NCI-H2081 treated with DMSO at 0.1 percent for 48 hours (cell line): ENCODE data around the gene FBXO34.

Experiments used
- DNase-seq: peaks from one replicate; lab custom pipeline; 2025; lab: John Stamatoyannopoulos, UW

Gene FBXO34

DNA sequence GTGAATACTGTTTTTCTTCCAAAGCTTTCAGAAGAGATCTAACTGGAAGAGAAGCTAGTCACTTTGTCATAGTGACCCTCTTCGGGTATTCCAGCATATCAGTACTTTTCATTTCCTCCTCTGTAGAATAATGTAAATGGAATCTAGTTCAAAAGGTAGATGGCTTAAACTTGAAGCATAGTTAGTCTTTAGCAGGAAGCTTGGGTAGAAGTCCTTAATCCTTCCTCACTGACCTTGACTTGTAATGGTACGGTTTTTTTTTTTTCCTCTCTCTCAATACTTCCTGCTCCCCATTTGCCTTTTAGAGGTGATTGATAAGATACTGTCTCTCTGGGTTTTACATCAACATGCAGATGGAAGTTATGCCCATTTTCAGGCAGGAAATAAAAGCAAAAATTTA lies 1.7 kb downstream of the FBXO34 start:
- no peak for DNase-seq

DNA sequence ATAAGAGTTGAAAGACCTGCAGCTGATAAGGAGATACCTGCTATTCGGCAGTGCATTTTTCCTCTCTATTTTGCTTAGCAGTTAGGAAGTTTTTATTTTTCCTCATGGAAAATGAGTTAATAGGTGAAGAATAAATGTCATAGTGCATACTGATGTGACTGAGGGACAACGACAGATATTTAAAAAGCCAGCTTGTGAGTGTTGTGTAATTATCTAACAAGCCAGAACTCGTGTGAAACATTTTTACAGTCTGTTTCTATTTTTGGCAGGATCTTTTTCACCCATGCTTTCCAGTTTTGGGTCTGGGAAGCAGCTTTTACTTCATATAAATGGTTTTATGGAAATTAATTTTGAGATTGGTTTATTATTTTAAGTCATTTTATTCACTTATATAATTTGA lies 2.9 kb downstream of the FBXO34 start:
- no peak for DNase-seq

DNA sequence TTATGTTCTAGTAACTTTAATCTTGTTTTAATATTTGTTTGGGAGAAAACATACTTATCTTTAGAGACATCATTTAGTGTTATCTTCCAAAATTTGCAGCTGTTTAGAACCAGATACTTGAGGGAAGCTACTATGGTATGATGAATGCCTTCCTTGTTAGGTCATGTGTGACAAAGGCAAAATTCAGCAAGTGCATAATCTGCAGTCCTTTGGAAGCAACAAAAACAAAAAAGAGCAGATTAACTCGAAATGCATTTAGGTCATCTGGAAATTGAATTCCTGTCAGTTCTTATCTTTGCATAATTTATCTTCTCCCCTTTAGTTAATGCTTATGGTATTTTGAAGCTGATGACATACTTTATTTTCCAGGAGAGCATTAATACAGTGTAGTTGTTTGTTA lies 3.5 kb downstream of the FBXO34 start:
- no peak for DNase-seq

DNA sequence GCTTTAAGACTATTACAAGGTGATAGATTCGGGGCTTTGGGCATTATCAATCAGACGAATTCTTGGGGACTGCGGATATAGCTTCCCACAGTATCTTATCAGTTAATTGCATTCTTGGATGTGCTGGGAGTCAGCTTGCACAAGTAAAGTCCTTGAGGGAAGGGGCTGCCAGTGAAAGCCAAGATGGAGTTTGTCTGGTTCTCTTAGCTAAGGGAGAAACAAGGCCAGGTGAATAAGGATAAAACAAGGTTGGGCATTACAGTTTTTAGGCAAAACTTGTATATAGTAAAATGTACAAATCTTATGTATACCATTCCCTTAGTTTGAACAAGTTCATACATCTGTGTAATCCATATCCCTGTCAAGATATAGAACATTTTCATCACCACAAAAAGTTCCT lies 5.5 kb downstream of the FBXO34 start:
- DNase-seq: no peak

DNA sequence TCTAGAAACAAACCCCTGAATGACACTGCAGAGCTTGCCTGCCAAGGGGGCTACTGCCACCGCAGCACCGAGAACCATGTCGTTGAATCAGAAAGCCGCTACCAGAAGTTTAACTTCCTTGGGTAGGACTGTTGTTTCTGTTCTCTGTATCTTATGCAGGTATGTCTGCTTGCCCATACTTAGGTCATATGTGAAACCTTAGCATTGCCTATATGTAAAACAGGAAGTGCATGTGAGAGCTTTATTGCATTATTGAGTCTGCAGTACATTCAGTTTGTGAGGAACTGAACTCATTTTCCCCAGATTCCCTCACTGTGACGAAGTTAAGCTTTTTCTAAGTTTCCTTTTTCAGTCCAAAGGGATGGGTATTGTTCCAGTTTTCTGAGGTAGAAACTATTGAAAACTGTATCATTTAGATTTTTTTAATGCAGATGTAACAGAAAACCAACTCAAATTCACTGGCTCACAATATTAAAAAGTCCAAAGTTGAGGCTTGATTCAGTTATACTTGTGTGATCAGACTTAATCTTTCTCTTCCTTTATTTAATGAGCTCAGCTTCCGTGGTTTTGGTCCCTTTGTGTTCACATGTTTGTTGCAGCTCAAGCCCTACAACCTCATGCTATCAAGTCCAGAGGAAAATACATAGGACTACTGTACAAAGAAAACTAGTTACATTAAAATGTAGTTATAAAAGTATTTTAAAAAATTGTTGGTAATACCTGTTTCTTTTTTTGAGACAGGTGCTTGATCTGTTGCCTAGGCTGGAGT lies 6.9 kb downstream of the FBXO34 start:
- DNase-seq: no peak

DNA sequence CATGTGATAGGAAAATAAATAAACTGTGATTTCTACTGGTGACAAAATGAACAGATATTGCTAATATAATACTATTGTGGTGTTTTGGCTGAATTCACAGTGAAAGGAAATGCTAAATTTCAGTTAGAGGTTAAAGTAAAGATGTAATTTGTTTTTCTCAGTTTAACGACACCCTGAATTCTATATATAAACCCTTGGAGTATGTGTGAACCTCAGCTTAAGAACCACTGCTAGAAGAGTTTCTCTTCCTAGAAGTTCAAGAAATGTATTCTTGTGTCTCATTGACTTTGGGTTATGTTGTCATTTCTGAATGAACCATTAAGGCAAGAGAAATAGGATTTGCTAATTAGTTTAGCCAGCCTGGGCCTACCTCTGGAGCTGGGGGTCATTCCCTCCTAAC lies 8.2 kb downstream of the FBXO34 start:
- no peak for DNase-seq

DNA sequence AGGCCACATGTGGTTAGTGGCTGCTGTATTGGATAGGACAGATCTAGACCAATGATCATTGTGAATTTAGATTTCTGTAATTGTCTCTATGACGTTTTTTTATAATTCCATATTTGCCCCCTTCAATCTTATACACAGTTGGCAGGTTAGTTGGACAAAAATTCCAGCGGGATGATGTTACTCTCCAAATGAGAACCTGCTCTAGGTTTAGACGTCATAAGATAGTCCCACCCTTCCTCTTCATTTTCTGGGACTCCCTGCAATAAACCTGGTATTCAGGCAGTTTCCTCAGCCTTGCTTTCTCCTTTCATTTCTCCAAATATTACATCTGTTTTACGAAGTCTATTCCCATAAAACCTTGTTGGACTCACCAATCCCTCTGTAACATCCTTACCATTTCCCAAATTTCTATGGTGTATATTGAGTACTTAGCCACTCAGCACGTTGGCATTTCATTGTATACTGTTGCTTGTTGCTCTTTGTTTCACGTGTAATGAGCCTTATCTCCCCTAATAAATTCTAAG lies 10.2 kb downstream of the FBXO34 start:
- no peak for DNase-seq

DNA sequence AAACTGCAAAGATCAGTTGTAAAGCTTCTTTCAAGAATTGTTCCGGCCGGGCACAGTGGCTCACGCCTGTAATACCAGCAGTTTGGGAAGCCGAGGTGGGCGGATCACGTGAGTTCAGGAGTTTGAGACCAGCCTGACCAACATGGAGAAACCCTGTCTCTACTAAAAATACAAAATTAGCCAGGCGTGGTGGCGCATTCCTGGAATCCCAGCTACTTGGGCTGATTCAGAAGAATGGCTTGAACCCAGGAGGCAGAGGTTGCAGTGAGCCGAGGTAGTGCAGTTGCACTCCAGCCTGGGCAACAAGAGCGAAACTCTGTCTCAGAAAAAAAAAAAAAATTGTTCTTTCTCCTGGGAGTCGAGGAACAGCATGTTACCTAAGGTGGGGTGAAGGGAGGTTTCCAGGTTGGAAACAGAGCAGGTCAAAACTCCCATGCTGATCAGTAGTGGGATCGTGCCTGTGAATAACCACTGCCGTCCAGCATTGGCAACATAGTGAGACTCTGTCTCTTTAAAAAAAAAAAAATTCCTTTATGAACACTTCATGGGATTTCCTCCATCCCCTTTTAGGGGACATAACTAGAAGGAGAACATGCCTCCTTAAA lies 13.9 kb downstream of the FBXO34 start:
- no peak for DNase-seq

DNA sequence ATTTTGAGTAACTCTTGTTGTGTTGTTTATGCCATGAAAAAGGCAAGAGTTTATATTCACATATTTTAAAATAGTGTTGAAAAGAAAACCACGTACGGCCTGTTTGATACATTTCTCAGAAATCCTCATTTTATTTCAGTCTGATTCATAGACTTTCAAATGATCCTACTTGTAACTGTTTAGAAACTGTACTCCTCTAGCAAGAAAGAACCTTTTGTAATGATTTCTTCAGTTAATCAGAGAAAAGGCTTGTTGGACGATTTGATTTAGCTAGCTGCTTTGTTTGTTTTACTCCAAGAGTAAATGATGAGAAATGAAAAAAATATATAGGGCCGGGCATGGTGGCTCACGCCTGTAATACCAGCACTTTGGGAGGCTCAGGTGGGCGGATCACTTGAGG lies 17.2 kb downstream of the FBXO34 start:
- no peak for DNase-seq

DNA sequence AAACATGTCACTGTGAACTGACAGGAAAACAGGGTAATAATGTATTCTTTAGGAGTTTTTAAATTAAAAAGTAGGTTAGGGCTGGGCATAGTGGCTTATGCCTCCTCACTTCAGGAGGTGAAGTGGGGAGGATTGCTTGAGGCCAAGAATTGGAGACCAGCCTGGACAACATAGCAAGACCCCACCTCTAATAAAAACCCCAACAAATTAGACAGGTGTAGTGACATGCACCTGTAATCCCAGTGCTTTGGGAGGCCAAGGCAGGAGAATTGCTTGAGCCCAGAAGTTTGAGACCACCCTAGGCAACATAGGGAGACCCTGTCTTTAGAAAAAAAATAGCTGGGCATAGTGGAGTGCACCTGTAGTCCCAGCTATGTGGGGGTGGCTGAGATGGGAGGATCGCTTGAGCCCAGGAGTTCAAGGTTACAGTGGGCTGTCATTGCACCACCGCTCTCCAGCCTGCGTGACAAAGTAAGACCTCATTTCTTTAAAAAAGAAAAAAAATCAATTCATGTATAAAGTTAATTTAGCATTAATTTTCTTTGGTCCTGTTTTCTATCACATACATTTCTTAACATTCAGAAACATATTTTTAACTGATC lies 20.4 kb downstream of the FBXO34 start:
- DNase-seq: no peak

DNA sequence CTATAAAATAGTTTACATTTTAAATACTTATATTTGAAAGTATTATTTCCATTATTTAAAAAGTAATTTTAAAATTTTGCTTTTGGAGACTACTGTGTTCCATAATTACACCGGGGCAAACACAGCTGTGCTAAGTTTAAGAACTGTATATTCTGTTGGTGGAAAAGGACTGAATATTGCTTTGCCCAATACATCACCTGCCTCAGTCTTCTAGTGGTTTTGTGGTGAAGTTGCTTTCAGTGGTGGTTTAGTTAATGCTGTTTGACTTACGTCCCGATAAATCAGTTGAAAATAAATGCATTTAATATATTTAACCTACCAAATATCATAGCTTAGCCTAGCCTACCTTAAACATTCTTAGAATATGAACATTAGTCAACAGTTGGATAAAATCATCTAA lies 23.4 kb downstream of the FBXO34 start:
- DNase-seq: no peak

DNA sequence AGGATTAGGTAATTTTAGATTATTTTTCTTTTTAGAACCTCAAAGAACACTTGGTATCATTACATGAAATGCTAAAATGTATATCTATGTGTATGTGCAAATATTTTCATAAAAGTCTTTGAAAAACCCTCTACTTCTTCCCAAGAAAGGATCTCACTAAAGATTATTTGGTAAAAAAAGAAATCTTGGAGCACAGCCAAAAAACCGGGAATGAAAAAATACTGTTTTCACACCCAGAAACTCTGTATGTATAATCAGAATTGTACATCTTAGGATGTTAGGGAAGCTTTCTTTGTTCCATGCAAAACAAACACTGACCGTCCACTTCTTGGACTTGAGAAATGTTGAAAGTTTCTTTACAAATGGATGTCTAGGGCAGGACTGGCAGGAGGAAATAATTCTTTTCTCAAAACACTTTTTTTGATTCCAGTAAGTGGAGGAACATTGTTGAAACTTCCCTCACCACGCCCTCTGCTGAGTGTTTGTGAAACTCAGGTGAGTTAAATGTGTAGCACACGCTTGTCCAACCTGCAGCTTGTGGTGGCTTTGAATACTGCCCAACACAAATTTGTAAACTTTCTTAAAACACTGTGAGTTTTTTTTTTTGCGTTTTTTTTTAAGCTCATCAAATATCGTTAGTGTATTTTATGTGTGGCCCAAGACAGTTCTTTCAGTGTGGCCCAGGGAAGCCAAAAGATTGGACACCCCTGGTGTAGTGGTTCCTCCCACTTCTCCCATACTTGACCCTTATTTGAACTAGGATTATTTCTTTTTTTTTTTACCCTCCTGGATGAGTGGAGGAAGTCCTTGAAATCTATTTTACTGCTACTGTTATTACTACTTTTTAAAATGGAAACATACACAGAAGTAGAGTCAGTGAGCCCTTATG lies 26.6 kb downstream of the FBXO34 start:
- no peak for DNase-seq

DNA sequence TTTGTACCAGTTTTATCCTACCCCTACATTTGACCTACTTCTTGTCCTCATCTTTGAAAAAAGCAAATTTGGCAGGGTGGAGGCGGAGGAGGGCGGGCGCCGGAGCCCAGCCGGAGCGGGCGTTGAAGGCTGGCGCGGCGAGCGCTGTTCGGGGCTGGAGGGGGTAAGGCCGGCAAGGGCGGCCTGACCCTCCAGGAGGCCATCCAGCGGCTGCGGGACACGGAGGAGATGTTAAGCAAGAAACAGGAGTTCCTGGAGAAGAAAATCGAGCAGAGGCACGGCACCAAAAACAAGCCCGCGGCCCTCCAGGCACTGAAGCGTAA lies 27.2 kb downstream of the FBXO34 start:
- DNase-seq: no peak

DNA sequence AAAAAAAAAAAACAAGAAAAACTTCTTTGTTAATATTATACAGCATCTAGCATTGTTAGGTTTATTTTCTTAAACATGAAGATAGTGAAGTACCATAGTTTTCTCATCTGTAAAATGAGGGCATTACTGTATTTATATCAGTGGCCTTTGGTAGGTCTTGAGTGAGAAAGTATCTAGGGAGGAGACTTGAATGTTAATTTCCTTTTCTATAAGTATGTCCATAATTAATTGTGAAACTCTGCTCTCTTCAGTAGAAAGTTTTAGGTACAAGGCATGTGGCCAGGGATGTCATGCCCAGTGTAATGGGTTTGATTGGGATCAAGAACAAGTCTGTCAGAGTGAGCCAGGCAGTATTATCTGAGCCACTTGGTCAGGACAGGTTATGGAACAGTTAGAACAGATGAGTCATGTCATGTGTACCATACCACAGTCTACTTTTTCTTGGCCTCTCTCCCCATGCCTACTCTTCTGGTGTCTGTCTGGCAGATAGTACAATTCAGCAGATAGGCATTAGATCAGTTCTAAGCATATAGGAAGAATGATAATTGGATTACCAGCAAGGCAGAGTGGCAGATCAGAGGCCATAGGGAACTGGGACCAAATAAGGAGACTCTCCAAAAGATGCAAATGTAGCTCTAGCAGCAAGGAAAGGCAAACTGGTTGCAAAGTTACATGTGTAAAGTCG lies 30.4 kb downstream of the FBXO34 start:
- no peak for DNase-seq

DNA sequence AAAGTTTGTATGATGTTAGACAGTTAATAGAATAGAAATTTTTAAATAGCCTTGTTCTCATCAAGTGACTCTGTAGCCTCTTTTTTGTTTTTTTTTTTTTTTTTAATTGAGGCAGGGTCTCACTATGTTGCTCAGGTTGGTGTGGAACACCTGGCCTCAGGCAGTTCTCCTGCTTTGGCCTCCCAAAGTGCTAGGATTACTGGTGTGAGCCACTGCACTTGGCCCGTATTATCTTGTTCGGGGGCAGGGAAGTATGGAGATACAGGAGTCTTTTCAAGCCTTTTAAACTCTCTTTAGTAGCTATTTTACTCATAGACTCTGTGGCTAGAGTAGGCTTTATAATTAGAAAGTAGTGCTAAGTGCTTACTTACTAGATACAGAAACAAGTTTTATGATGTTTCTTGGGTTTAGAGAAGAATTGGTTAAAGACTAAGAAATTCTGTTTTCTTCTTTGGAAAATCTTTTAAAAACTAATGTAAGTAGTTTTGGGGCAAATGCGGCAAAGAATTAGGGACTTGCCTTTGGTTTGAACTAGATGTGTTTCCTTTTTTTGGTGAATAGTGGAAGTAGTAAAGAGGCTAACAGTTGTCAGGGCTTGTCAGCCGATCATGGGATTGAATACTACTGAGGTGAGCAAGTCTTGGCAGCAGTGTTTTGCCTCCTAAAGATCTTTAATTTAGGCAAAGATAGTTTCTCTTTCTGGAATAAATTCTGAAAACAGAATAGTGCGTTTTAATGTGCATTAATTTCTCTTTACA lies 31.3 kb downstream of the FBXO34 start:
- no peak for DNase-seq

DNA sequence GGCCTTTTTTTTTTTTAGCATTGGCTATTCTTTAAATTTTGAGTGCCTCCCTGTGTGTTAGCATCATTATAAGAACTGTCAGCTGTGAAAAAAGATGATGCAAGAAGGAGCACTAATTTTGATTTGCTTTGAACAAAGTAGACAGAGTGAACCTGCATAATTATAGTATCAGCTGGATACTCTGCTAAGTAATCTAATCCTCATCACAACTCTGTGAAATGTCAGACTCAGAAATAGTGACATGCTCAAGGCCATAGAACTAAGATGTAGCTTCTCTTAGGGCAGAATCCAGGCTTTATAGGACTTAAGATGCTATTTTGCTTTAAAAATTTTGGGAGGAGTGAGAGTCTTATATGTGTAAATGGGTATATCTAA lies 31.9 kb downstream of the FBXO34 start:
- no peak for DNase-seq

DNA sequence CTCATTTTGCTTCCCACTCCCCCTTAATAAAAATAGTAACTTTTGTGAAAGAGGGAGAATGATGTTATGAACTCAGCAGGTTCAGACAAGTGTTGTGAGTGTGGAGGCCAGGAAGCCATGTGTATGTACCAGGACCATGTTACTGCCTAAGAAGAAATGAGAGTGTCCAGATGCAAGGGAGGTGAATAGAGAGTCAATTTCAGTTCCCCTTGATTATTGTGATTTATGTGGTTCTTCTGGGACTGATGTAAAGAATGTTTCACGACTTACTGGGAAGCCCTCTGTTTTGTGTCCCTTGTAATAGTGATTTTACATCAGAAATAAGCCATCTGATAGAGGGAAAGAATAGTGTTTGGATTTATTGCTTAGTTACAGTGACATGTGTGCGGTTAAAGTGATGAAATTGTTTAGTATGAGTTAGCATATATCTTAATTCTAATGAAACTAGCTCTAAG lies 32.5 kb downstream of the FBXO34 start:
- DNase-seq: no peak

DNA sequence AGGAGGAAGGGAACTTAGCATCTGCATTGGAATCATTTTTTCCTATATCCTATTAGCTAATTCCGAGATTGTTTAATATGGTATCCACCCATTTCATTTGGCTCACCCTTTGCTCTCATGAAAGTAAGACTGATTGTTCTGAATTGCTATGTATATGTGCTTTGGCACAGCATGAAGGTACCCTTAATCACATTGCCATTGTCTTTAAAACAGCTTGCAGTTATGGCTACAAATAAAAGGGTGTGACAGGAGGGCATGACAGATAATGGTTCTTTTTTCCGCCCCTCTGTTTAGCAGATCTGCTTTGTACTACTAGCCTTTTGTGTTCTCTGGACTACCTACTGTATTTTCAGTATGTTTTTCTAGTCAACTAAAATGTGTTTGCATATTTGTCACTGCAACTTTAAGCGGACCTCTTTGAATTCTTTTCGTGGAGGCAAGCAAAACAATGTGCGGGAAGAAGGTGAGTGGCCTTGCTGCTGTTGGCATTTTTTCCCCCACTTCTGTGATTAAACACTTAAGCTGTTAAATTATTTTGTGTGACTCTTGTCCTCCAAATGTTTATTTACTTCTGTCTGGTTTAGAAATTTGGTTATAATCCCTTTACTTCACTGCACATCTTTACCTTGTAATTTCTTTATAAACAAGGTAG lies 35.8 kb downstream of the FBXO34 start:
- DNase-seq: peak; percentile 84

DNA sequence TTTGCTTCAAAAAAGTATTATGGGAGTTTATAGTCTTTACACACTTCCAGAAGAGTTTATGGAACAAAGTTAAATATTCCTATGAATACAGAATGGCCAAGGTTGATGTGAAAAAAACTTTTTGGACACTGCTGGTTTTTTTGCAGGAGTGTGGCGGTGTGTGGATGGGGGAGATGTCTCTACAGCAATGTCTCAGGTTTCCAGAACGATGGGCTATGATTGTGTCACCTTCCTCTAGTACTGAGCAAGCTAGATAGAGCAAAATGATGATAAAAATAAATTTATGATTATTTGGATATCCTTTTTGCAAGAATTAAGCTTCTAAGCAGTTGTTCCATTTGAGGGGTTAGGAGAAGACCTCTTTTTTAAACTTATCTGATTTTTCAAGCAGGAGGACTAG lies 37.9 kb downstream of the FBXO34 start:
- no peak for DNase-seq

DNA sequence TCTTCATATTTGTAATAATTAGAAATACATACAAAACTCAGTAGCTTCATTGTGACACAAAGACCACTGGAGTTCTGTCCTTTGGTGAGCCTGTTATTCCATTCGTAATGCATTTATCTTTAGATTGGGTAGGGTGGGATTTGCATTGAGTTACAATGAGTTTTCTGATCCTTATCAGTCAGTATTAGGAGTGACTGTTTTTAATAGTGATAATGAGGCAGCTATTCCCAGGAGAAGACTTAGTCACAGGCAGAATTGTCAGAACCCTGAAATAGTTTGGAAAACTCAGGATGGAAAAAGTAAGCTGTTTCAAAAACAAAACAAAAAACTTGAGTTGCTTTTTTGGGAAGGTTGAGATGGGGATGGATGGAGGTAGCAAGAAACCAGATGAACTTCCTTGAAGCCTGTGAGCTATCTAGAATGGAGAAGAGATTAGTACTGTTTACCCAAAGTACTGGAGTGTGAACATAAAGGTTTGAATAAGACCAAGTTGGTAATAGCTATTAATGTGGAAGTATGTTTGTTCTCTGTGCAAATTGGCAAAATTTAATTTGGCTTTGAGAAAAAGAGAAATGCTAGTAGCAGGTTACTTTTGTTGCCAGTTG lies 38.6 kb downstream of the FBXO34 start:
- no peak for DNase-seq
